Measurements from ENCODE around the gene MPRIP.

MPRIP gene

DNA sequence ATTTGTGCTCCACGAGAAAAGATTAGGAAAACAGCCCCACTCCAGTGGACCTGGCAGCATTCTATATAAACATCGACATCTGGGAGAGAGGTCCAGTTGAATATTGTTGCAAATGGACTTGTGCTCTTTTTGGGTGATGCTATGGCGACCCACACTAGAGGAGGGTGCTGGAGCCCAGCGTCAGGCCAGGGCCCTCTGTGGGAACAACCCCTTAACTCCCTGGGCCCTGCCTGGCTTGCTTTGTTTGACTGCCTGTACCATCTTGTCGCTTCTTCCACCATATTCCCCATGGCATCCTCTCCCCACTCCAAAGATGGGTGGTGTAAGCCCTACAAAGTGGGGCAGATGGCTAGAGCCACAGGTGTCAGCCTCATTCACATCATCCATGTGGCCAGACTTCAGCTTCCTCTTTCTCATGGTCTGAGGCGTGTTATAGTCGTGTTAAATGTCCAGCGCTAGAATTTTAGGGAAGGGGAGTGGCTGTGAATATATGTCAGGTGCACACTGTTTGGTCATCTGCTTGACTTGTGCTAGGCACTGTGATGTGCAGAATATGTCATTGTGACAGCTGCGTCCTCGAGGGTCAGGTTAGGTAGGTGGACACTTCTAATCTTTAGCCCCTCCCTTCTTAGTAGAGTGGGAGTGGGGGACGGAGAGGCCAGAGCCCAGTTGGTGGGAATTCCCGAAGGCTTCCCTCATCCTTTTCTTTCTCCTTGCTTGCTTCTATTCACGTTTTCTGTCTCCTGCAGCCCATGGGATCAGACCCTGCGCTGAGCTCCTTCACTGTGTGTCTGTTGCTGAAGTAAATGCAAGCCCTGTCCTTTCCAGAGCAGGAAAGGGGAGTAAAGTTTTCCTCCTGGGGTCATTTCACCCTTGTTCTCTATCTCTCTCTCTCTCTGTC lies 49.8 kb downstream of the MPRIP start:
- no peak for DNase-seq (ENCODE audit: low read depth)
- TF ChIP-seq, protein P1, sequence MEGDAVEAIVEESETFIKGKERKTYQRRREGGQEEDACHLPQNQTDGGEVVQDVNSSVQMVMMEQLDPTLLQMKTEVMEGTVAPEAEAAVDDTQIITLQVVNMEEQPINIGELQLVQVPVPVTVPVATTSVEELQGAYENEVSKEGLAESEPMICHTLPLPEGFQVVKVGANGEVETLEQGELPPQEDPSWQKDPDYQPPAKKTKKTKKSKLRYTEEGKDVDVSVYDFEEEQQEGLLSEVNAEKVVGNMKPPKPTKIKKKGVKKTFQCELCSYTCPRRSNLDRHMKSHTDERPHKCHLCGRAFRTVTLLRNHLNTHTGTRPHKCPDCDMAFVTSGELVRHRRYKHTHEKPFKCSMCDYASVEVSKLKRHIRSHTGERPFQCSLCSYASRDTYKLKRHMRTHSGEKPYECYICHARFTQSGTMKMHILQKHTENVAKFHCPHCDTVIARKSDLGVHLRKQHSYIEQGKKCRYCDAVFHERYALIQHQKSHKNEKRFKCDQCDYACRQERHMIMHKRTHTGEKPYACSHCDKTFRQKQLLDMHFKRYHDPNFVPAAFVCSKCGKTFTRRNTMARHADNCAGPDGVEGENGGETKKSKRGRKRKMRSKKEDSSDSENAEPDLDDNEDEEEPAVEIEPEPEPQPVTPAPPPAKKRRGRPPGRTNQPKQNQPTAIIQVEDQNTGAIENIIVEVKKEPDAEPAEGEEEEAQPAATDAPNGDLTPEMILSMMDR (conservative IDR thresholded peaks at IDR 0.05; ENCODE audit: control insufficient read depth, insufficient read depth, low read depth, low read length) = no peak
- H3K4me3 ChIP-seq (ENCODE audit: control insufficient read depth, low read depth, low read length) = no peak overlapping the region

DNA sequence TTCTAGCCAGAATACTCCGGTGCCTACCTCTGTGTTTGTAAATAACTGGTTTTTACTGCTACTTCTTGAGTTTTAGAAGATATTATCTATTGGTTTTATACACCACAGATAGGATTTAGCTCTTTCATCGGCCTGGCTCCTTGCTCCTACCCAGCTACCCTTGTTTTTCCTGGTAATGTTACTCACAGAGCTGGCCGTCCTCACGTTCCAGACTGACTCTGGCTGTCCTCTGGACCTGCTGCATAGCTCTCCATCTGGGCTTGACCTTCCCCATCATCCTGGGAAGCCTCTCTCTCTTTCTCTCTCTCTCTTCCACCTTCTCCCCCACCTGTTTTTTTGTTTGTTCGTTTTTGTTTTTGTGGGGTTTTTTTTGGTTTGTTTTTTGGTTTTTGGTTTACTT lies 51.5 kb downstream of the MPRIP start:
- H3K4me3 ChIP-seq (ENCODE audit: control insufficient read depth, low read depth, low read length) = no peak overlapping the region
- TF ChIP-seq, protein P1 (conservative IDR thresholded peaks at IDR 0.05; ENCODE audit: control insufficient read depth, insufficient read depth, low read depth, low read length) = no peak
- DNase-seq (ENCODE audit: low read depth) = no peak

DNA sequence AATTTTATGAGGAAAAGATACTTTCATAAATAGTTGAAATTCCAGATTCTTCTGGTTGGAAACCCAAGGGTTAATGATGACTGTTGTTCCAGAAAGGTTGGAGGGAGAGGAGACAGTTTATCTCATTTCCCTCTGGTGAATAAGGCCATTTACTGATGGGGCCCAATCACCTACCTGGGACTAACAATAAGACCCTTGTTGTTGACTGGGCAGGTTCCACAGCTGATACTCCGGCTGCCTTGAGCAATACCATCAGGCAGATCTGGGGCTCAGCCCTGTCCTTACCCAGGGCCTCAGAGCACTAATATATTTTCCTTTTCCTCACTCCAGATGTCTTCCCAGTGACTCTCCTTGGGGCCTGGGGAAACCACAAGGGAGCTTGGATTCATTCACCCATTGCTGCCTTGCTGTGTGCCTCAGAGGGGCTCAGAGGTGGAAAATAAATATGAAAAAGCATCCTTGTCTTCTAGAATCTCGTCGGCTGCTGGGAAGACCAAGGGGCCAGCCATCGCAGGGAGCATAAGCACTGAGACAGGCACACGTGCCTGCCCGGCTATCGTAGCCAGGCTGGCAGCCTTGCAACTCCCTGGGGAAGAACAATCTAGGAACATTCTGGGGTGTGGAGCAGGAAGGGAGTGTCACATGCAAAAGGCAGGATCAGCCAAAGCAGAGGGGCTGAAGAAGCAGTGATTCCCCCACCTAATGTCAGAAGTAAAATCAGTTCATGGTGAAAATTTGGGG lies 54.4 kb downstream of the MPRIP start:
- H3K4me3 ChIP-seq (ENCODE audit: control insufficient read depth, low read depth, low read length) = no peak overlapping the region
- DNase-seq (ENCODE audit: low read depth) = peak; percentile 32
- TF ChIP-seq, protein P1 (conservative IDR thresholded peaks at IDR 0.05; ENCODE audit: control insufficient read depth, insufficient read depth, low read depth, low read length) = no peak

DNA sequence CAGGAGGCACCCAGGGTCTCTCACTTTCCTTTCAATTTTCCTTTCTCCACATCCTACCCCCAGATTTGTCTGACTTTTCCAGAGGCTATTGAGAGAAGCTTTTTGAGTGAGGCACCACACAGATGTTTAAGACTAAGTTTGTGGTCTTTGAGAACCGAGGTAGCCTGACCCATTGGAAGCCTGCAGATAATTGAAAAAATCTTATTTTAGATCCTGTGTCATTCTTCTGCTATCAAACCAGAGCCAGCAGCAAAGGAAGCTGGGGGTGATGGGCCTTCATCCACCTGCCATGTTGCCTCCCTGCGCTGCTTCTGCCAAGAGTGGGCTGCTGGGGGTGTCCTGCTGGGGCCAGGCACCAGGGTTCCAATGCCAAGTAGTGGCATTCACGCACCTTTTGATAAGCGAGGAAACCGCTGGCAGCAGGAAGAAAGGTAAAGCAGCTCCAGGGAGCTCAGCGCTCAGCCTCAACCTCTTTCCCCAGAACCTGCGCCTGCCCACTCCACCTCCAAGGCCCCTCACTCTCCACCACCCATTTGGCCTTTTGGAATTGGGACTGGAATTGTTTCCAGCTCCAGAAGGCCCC lies 55.6 kb downstream of the MPRIP start:
- TF ChIP-seq, protein P1 (conservative IDR thresholded peaks at IDR 0.05; ENCODE audit: control insufficient read depth, insufficient read depth, low read depth, low read length) = no peak
- DNase-seq (ENCODE audit: low read depth) = no peak

DNA sequence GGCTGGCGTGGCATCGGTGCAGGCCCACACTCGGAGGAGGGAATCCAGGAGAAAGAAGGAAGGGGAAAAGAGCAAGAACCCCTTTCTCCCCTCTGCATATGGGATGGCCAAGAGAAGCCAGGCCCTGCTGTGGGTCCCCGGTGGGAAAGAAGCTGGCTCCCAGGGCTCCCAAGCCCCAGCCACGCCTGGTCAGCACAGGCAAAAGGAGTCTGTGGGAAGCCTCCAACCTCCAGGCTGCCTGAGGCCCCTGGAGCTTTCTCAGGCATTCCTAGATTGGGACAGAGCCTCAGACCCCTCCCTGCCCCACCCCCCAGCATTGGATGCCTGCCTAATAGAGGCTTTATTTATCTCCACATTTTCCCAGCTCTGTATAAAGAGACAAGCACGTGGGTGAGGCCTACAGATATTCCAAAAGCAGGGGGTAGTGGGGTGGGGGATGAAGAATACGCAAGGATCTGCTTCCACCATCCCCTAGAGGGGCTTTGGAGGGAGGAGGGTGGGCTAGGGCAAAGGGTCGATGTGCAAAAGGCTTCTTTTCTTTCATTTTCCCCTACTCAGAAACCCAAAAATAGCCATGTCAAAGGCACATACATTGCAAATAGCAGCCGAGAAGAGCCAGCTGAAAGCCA lies 56.4 kb downstream of the MPRIP start:
- TF ChIP-seq, protein P1 (conservative IDR thresholded peaks at IDR 0.05; ENCODE audit: control insufficient read depth, insufficient read depth, low read depth, low read length) = no peak
- no peak for DNase-seq (ENCODE audit: low read depth)
- no peak overlapping the region for H3K4me3 ChIP-seq (ENCODE audit: control insufficient read depth, low read depth, low read length)

More for the DNA sequence above, 55.6 kb downstream of the MPRIP start:
- no peak overlapping the region for H3K4me3 ChIP-seq (ENCODE audit: control insufficient read depth, low read depth, low read length)

DNA sequence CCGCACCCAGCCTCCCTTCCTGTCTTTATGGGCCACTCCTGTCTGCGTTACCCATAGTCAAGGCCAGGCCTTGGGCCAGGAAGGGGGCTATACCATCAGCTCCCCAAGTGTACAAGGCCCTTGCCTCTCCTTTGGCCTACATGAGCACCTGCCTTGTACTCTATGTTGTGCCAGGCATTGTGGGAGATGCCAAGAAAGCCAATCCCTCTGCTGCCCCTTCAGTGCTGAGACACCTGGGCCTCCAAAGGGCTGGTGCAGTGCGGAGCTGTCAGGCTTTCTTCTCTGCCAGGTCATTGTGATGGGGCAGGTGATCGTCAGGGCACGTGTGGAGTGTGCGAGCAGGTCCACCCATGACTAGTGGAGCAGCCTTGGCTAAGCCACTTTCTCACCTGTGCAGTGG lies 59.9 kb downstream of the MPRIP start:
- no peak for DNase-seq (ENCODE audit: low read depth)
- H3K4me3 ChIP-seq (ENCODE audit: control insufficient read depth, low read depth, low read length) = no peak overlapping the region
- TF ChIP-seq, protein P1 (conservative IDR thresholded peaks at IDR 0.05; ENCODE audit: control insufficient read depth, insufficient read depth, low read depth, low read length) = no peak
